ENCODE measurements around the gene CPN2. TPM values are rescaled to one million over a fixed set of nuclear protein-coding genes. Genes with fewer than 3 reads are reported as not detected.

The CPN2 gene
- total and polyA plus RNA-seq, 2 donors (not counting 1 experiment from before 2014, with no cell fraction given): not detected

DNA sequence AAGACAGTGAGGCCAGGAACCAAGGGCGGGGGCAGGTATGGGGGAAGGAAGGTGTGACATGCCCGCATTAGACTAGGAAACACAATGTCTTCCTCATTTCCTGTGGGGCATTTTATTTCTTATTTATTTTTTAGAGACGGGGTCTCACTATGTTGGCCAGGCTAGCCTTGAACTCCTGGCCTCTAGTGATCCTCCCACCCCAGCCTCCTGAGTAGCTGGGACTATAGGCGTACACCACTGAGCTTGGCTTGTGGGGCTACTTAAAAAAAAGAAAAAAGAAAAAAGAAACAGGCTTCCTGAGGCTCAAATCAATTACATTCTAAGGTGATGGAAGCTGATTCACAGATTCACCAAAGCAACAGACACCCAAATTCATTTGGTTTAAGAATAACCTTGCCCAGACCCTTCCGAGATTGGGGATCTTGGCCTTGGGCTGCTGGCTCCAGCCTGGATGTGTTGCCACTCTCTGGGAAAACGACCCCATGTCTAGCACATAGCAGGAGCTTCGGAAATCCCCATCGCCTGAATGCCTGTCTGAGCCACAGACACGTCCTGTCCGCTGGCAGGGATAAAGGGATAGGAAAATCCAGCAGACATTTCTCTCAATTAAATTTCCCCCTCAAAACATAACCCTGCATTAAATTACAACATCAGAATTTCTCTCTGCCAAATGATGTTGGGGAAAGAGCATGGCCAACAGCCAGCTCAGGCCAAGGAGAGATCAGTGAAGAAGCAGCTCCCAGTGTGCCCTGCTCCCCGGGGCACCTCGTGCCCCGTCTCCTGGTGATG lies 13.0 kb downstream of the CPN2 start:
- peaks cover 0 to 19% (median 3%) of the 10 kb centered on the region in 4 experiments for H3K27me3 ChIP-seq (replicated peaks in 1 of 4; ENCODE audit: control extremely low read depth in 1 of 4, control insufficient read depth in 3 of 4, insufficient read depth in 4 of 4, low read length in 3 of 4)
- no peaks in the 10 kb centered on the region for H3K9me3 ChIP-seq (ENCODE audit: control extremely low read depth in 1 of 3, control insufficient read depth in 2 of 3, insufficient read depth in 1 of 3, low read length in 2 of 3)
- intact Hi-C loops (cut with micrococcal nuclease): no loop called here
- TF ChIP-seq, protein P1, sequence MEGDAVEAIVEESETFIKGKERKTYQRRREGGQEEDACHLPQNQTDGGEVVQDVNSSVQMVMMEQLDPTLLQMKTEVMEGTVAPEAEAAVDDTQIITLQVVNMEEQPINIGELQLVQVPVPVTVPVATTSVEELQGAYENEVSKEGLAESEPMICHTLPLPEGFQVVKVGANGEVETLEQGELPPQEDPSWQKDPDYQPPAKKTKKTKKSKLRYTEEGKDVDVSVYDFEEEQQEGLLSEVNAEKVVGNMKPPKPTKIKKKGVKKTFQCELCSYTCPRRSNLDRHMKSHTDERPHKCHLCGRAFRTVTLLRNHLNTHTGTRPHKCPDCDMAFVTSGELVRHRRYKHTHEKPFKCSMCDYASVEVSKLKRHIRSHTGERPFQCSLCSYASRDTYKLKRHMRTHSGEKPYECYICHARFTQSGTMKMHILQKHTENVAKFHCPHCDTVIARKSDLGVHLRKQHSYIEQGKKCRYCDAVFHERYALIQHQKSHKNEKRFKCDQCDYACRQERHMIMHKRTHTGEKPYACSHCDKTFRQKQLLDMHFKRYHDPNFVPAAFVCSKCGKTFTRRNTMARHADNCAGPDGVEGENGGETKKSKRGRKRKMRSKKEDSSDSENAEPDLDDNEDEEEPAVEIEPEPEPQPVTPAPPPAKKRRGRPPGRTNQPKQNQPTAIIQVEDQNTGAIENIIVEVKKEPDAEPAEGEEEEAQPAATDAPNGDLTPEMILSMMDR (IDR thresholded peaks at IDR 0.05): no peak
- TF ChIP-seq EZH2 (IDR thresholded peaks at IDR 0.05; ENCODE audit: borderline replicate concordance, insufficient read depth, low read depth, low read length, poor library complexity, severe bottlenecking): no peak
- POLR2A ChIA-PET: no interaction called here
- Mint-ChIP-seq H3K9me3 (ENCODE audit: insufficient read depth) (no peaks in the 10 kb centered on the region), H3K4me1 (peaks cover 10% of the 10 kb centered on the region), H3K27me3 (peaks cover 35% of the 10 kb centered on the region), H3K4me3 (no peak overlapping the region), H3K27ac (no peak overlapping the region)
- no peaks in the 10 kb centered on the region for H3K36me3 ChIP-seq (replicated peaks in 1 of 2; ENCODE audit: control extremely low read depth in 1 of 2, control insufficient read depth in 1 of 2, extremely low read depth in 1 of 2, insufficient read depth in 2 of 2, low read length in 1 of 2)
- H3K4me2 ChIP-seq (replicated peaks; ENCODE audit: low read depth, low read length, poor library complexity, severe bottlenecking): no peak overlapping the region
- peaks cover 8 to 9% of the 10 kb centered on the region in 2 donors for H3K4me1 ChIP-seq (ENCODE audit: control insufficient read depth in 2 of 2, insufficient read depth in 2 of 2, low read length in 2 of 2)
- WGBS (ENCODE audit: insufficient coverage): 85% methylated on average over 5 of the region's 13 CpGs
- no peak for DNase-seq
- H3K79me2 ChIP-seq (ENCODE audit: control insufficient read depth, insufficient read depth, low read length): no peaks in the 10 kb centered on the region
- CTCF ChIA-PET: interaction anchor here (1.6 to 6.1 kb wide), 3 partner anchors 6 to 672 kb away, joined by 3 to 112 read pairs (median 8); no protein-coding TSS in a partner anchor
- H3K27ac ChIP-seq (ENCODE audit: low read length in 2 of 2): no peak overlapping the region
- H2AFZ ChIP-seq (ENCODE audit: insufficient read depth, low read depth, low read length, poor library complexity, severe bottlenecking): no peak overlapping the region
- H3K4me3 ChIP-seq (ENCODE audit: control extremely low read depth in 1 of 5, extremely low read depth in 1 of 5, insufficient read depth in 1 of 5, low read depth in 2 of 5, low read length in 4 of 5): no peak overlapping the region
- H4K20me1 ChIP-seq (ENCODE audit: control insufficient read depth, insufficient read depth, low read length, poor library complexity, severe bottlenecking): no peaks in the 10 kb centered on the region
- ATAC-seq (ENCODE audit: low read depth): no peak
- no peak overlapping the region for H3K9ac ChIP-seq (ENCODE audit: low read length)
